ENCODE results near the gene C16orf54. TPM values are rescaled to one million over a fixed set of nuclear protein-coding genes. Genes with fewer than 3 reads are reported as not detected.
"Not testable (repeated sequence)": the region's sequence is repeated elsewhere in the genome, so short reads cannot be mapped to it uniquely, and the experiment has no call there.

Gene C16orf54
- total RNA-seq, 1 experiment from 2014 or later = not detected

- peaks cover 3% of the 10 kb centered on the region for H3K27me3 Mint-ChIP-seq (ENCODE audit: low read depth)
- Histone ChIP-seq H3K23me2 (ENCODE audit: insufficient read length, low read depth, low read length, poor library complexity, severe bottlenecking) (no peaks in the 10 kb centered on the region), H3K27me3 (ENCODE audit: insufficient read depth, low read length) (no peaks in the 10 kb centered on the region), H3K27ac (ENCODE audit: insufficient read length, low read depth, low read length) (no peak overlapping the region), H4K5ac (ENCODE audit: insufficient read length, low read depth, low read length) (no peak overlapping the region), H2AK5ac (ENCODE audit: insufficient read length, low read length) (no peak overlapping the region), H2BK20ac (ENCODE audit: low read depth, low read length, poor library complexity, severe bottlenecking) (no peak overlapping the region), H4K8ac (replicated peaks; ENCODE audit: insufficient read length, low read depth, low read length) (no peak overlapping the region), H2BK15ac (ENCODE audit: low read depth, low read length) (no peak overlapping the region), H3K4me1 (ENCODE audit: insufficient read depth, low read length) (no peaks in the 10 kb centered on the region), H2BK12ac (ENCODE audit: insufficient read length, low read depth, low read length) (no peak overlapping the region), H4K20me1 (ENCODE audit: control insufficient read depth, insufficient read depth, insufficient read length) (no peaks in the 10 kb centered on the region), H2BK120ac (ENCODE audit: low read depth, low read length, poor library complexity, severe bottlenecking) (no peak overlapping the region), H4K91ac (ENCODE audit: insufficient read length, low read depth, low read length) (no peak overlapping the region), H3K9ac (ENCODE audit: extremely low read depth, insufficient read length, low read length) (no peak overlapping the region), H3K18ac (ENCODE audit: insufficient read length, low read depth, low read length) (no peak overlapping the region), H2AFZ (ENCODE audit: low read length) (no peak overlapping the region), H3K9me3 (ENCODE audit: control insufficient read depth, low read depth, low read length) (no peaks in the 10 kb centered on the region), H3K4me2 (ENCODE audit: insufficient read depth, insufficient read length, low read length) (no peak overlapping the region), H3K79me1 (ENCODE audit: insufficient read depth, low read depth, low read length, poor library complexity, severe bottlenecking) (no peaks in the 10 kb centered on the region), H2BK5ac (ENCODE audit: insufficient read length, low read length) (no peak overlapping the region), H3K14ac (ENCODE audit: insufficient read depth, low read length) (no peak overlapping the region), H3K79me2 (ENCODE audit: insufficient read depth, low read length) (no peaks in the 10 kb centered on the region), H3K4ac (ENCODE audit: low read depth, low read length) (no peak overlapping the region), H3K56ac (ENCODE audit: insufficient read length, low read depth, low read length) (no peak overlapping the region), H3K23ac (ENCODE audit: insufficient read length, low read depth, low read length) (no peak overlapping the region), H3T11ph (ENCODE audit: low read length) (no peak overlapping the region)
- TF ChIP-seq CTCF (conservative IDR thresholded peaks at IDR 0.05) = no peak
- DNase-seq = no peak
- H3K27ac Mint-ChIP-seq = no peak overlapping the region
- no CpG with 5 or more reads among the region's 1 CpG for whole genome bisulfite sequencing (ENCODE audit: extremely low coverage, insufficient read length, low lambda C conversion rate)
- H3K4me1 Mint-ChIP-seq = peaks cover 0 to 6% of the 10 kb centered on the region in 2 experiments; a peak in 1 of 4 replicates
- no peak overlapping the region for H3K4me3 Mint-ChIP-seq
- peaks cover 3 to 7% of the 10 kb centered on the region in 2 experiments; a peak in 3 of 5 replicates for H3K9me3 Mint-ChIP-seq
- H3K36me3 Mint-ChIP-seq (ENCODE audit: insufficient read depth in 1 of 3, low read depth in 3 of 3) = peaks cover 6 to 9% (median 7%) of the 10 kb centered on the region in 3 experiments
Measured at GRCh38 chr16:29753516-29753915, 7.7 kb upstream of the C16orf54 start.

GRCh38 chr16:29748760-29749149, 3.0 kb upstream of the C16orf54 start:
- Mint-ChIP-seq H3K4me1 (peaks cover 0 to 14% of the 10 kb centered on the region in 2 experiments; a peak in 3 of 4 replicates), H3K27ac (0 out of 7 replicates have a peak overlapping the region, but pooled peaks of 1 of the 3 experiments have one; percentile 53), H3K36me3 (ENCODE audit: insufficient read depth in 1 of 3, low read depth in 3 of 3) (peaks cover 15 to 21% (median 18%) of the 10 kb centered on the region in 3 experiments), H3K9me3 (peaks cover 9 to 19% of the 10 kb centered on the region in 2 experiments; a peak in 4 of 5 replicates)
- not testable (repeated sequence) for H3K23ac ChIP-seq (ENCODE audit: insufficient read length, low read depth, low read length); H3K4ac ChIP-seq (ENCODE audit: low read depth, low read length); H3K27me3 ChIP-seq (ENCODE audit: insufficient read depth, low read length); H3T11ph ChIP-seq (ENCODE audit: low read length); H3K23me2 ChIP-seq (ENCODE audit: insufficient read length, low read depth, low read length, poor library complexity, severe bottlenecking); H2BK120ac ChIP-seq (ENCODE audit: low read depth, low read length, poor library complexity, severe bottlenecking); H3K27me3 Mint-ChIP-seq (ENCODE audit: low read depth); H2BK20ac ChIP-seq (ENCODE audit: low read depth, low read length, poor library complexity, severe bottlenecking); H4K91ac ChIP-seq (ENCODE audit: insufficient read length, low read depth, low read length); H3K18ac ChIP-seq (ENCODE audit: insufficient read length, low read depth, low read length); H2BK12ac ChIP-seq (ENCODE audit: insufficient read length, low read depth, low read length); H3K9ac ChIP-seq (ENCODE audit: extremely low read depth, insufficient read length, low read length); H3K4me2 ChIP-seq (ENCODE audit: insufficient read depth, insufficient read length, low read length); H2BK15ac ChIP-seq (ENCODE audit: low read depth, low read length); H3K4me1 ChIP-seq (ENCODE audit: insufficient read depth, low read length); H4K8ac ChIP-seq (replicated peaks; ENCODE audit: insufficient read length, low read depth, low read length); H2AFZ ChIP-seq (ENCODE audit: low read length); H2AK5ac ChIP-seq (ENCODE audit: insufficient read length, low read length); H3K4me3 Mint-ChIP-seq; DNase-seq; H3K56ac ChIP-seq (ENCODE audit: insufficient read length, low read depth, low read length); H3K79me1 ChIP-seq (ENCODE audit: insufficient read depth, low read depth, low read length, poor library complexity, severe bottlenecking); H2BK5ac ChIP-seq (ENCODE audit: insufficient read length, low read length); H3K14ac ChIP-seq (ENCODE audit: insufficient read depth, low read length); H3K27ac ChIP-seq (ENCODE audit: insufficient read length, low read depth, low read length); H3K9me3 ChIP-seq (ENCODE audit: control insufficient read depth, low read depth, low read length); H4K20me1 ChIP-seq (ENCODE audit: control insufficient read depth, insufficient read depth, insufficient read length); H3K79me2 ChIP-seq (ENCODE audit: insufficient read depth, low read length); H4K5ac ChIP-seq (ENCODE audit: insufficient read length, low read depth, low read length)
- WGBS (ENCODE audit: extremely low coverage, insufficient read length, low lambda C conversion rate) = no CpG with 5 or more reads among the region's 4 CpGs

All from H9 (cell line).